ENCODE results near the gene PHF8. TPM values are rescaled to one million over a fixed set of nuclear protein-coding genes. Genes with fewer than 3 reads are reported as not detected.

The PHF8 gene
- total RNA-seq, 1 experiment from 2014 or later: 15.0 TPM

- Histone ChIP-seq H3K4me3 (no peak overlapping the region), H3K4me1 (replicated peaks) (no peaks in the 10 kb centered on the region), H3K9me3 (replicated peaks) (no peaks in the 10 kb centered on the region), H3K27me3 (replicated peaks) (no peaks in the 10 kb centered on the region), H3K36me3 (no peaks in the 10 kb centered on the region), H3K27ac (no peak overlapping the region)
- DNase-seq (ENCODE audit: low read depth in 1 of 2, low spot score in 2 of 2): no peak
Measured at GRCh38 chrX:53990171-53990570, 54.1 kb downstream of the PHF8 start.

DNA sequence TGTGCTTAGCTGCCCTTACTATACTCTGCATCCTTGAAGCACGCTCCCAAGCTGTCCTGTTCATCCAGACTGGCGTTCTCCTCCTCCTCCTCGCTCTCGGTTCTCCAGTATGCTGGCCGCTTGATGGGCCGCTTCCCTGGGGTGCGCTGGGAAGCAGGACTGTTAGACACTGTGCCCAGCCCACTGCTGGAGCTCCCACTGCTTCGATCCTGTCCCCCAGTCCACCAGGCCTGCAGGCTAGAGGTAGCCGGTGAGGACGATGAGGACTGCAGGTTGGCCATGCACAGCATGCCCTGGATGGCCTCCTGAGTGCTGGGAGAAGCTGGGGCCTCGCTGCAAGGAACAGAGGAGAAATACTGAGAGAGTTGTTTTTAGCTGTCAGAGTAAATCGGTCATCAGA, 59.4 kb downstream of the PHF8 start:
- Histone ChIP-seq H3K4me3 (no peak overlapping the region), H3K27me3 (replicated peaks) (no peaks in the 10 kb centered on the region)
- DNase-seq (ENCODE audit: low read depth in 1 of 2, low spot score in 2 of 2): no peak

GRCh38 chrX:53974529-53974928, 69.7 kb downstream of the PHF8 start:
- H3K9me3 ChIP-seq (replicated peaks): no peaks in the 10 kb centered on the region
- H3K27me3 ChIP-seq (replicated peaks): no peaks in the 10 kb centered on the region
- H3K27ac ChIP-seq: no peak overlapping the region
- no peaks in the 10 kb centered on the region for H3K4me1 ChIP-seq (replicated peaks)
- no peak overlapping the region for H3K4me3 ChIP-seq
- no peak for DNase-seq (ENCODE audit: low read depth in 1 of 2, low spot score in 2 of 2)
- no peaks in the 10 kb centered on the region for H3K36me3 ChIP-seq

More for the DNA sequence above, 59.4 kb downstream of the PHF8 start:
- H3K27ac ChIP-seq: no peak overlapping the region
- no peaks in the 10 kb centered on the region for H3K9me3 ChIP-seq (replicated peaks)
- H3K4me1 ChIP-seq (replicated peaks): no peaks in the 10 kb centered on the region
- no peaks in the 10 kb centered on the region for H3K36me3 ChIP-seq

GRCh38 chrX:53969540-53969939, 74.7 kb downstream of the PHF8 start:
- no peaks in the 10 kb centered on the region for H3K9me3 ChIP-seq (replicated peaks)
- H3K27me3 ChIP-seq (replicated peaks): no peaks in the 10 kb centered on the region
- no peak overlapping the region for H3K4me3 ChIP-seq
- no peak overlapping the region for H3K27ac ChIP-seq
- H3K36me3 ChIP-seq: no peaks in the 10 kb centered on the region
- no peak for DNase-seq (ENCODE audit: low read depth in 1 of 2, low spot score in 2 of 2)
- no peaks in the 10 kb centered on the region for H3K4me1 ChIP-seq (replicated peaks)

DNA sequence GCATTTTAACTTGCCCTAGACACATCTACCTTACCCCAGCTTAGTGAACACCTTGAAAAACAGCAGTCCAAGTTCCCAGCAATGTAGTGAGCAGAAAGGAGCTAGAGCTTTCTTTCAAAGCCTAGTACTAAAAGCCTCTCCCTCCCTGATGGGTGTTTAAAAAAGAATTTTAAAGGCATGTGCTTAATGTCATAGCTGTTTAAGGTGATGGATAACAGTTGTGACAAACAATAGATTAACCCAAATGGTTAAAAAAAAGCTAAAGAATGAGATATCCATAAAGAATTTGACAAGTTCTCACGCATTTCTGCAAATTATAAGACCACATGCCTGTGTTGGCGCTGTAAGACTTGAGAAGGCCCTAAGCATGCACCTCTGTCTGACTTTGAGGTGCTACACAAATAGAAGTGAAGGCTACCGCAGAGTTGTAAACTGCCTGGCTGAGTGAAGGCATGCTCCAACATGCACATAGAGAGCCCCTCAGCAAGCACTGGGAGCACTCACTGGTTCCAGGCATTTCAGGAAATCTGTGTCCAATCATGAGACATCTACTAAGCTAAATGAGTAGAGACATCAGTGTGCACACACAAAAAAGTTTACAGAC, 94.0 kb downstream of the PHF8 start:
- Histone ChIP-seq H3K27me3 (replicated peaks) (no peaks in the 10 kb centered on the region), H3K4me1 (replicated peaks) (no peaks in the 10 kb centered on the region), H3K4me3 (no peak overlapping the region), H3K27ac (no peak overlapping the region), H3K36me3 (no peaks in the 10 kb centered on the region), H3K9me3 (replicated peaks) (no peaks in the 10 kb centered on the region)
- DNase-seq (ENCODE audit: low read depth in 1 of 2, low spot score in 2 of 2): no peak

DNA sequence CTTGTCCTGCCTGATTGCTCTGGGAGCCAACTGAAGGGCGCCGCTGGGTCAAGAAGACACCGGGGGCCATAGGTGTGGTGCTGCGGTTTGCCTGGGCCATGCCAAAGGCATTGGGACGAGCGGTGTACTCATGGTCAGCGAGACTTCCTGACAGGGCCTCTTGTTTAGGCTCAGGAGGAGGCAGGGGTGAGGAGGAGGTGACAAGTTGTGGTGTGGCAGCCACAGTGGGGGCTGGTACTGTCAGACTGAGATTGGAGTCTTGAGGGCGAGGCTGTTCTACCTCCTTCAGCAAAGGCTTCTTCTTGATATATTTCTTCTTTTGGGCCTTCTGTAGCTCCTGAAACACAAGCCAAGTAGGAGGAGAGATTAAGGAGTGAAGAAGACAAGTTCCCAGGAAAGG, 104.1 kb downstream of the PHF8 start:
- H3K36me3 ChIP-seq: no peaks in the 10 kb centered on the region
- H3K9me3 ChIP-seq (replicated peaks): no peaks in the 10 kb centered on the region
- H3K27me3 ChIP-seq (replicated peaks): no peaks in the 10 kb centered on the region

GRCh38 chrX:53939127-53939526, 105.1 kb downstream of the PHF8 start:
- no peaks in the 10 kb centered on the region for H3K27me3 ChIP-seq (replicated peaks)
- H3K36me3 ChIP-seq: no peaks in the 10 kb centered on the region
- no peaks in the 10 kb centered on the region for H3K9me3 ChIP-seq (replicated peaks)
- no peak overlapping the region for H3K27ac ChIP-seq
- DNase-seq (ENCODE audit: low read depth in 1 of 2, low spot score in 2 of 2): no peak
- H3K4me1 ChIP-seq (replicated peaks): no peaks in the 10 kb centered on the region
- no peak overlapping the region for H3K4me3 ChIP-seq

More for the DNA sequence above, 104.1 kb downstream of the PHF8 start:
- Histone ChIP-seq H3K4me3 (no peak overlapping the region), H3K4me1 (replicated peaks) (no peaks in the 10 kb centered on the region), H3K27ac (no peak overlapping the region)
- DNase-seq (ENCODE audit: low read depth in 1 of 2, low spot score in 2 of 2): no peak

- Histone ChIP-seq H3K4me3 (no peak overlapping the region), H3K36me3 (no peaks in the 10 kb centered on the region), H3K9me3 (replicated peaks) (no peaks in the 10 kb centered on the region), H3K4me1 (replicated peaks) (no peaks in the 10 kb centered on the region), H3K27me3 (replicated peaks) (no peaks in the 10 kb centered on the region), H3K27ac (no peak overlapping the region)
- no peak for DNase-seq (ENCODE audit: low read depth in 1 of 2, low spot score in 2 of 2)
Measured at GRCh38 chrX:53930515-53931380, 113.5 kb downstream of the PHF8 start.

DNA sequence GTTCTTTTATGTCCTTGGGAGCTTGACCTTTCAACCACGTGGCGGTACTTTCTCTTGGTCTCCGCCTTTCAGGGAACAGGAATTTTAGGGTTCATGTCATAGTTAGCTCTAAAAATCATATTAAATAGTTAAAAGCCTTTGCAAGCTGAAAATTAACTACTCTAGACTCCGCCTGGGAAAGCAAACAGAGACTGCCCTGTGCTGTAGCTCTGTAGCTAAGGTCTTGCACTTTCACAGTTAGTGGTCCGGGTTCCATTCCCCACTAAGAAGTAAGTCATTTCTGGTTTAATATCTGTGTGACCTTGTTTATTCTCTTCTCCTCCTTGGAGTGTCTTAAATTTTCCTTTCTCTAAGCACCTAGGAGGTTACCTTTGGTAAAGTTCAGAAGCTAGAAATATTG, 118.2 kb downstream of the PHF8 start:
- DNase-seq (ENCODE audit: low read depth in 1 of 2, low spot score in 2 of 2): no peak
- Histone ChIP-seq H3K4me1 (replicated peaks) (no peaks in the 10 kb centered on the region), H3K27ac (no peak overlapping the region), H3K36me3 (no peaks in the 10 kb centered on the region), H3K9me3 (replicated peaks) (no peaks in the 10 kb centered on the region), H3K4me3 (no peak overlapping the region), H3K27me3 (replicated peaks) (no peaks in the 10 kb centered on the region)

- DNase-seq (ENCODE audit: low read depth in 1 of 2, low spot score in 2 of 2): no peak
- Histone ChIP-seq H3K4me3 (no peak overlapping the region), H3K27ac (no peak overlapping the region), H3K36me3 (no peaks in the 10 kb centered on the region), H3K9me3 (replicated peaks) (no peaks in the 10 kb centered on the region), H3K4me1 (replicated peaks) (no peaks in the 10 kb centered on the region), H3K27me3 (replicated peaks) (no peaks in the 10 kb centered on the region)
Measured at GRCh38 chrX:53918702-53919101, 125.6 kb downstream of the PHF8 start.

- DNase-seq (ENCODE audit: low read depth in 1 of 2, low spot score in 2 of 2): no peak
- no peaks in the 10 kb centered on the region for H3K9me3 ChIP-seq (replicated peaks)
- H3K4me1 ChIP-seq (replicated peaks): no peaks in the 10 kb centered on the region
- no peaks in the 10 kb centered on the region for H3K27me3 ChIP-seq (replicated peaks)
- no peak overlapping the region for H3K4me3 ChIP-seq
- H3K27ac ChIP-seq: no peak overlapping the region
- no peaks in the 10 kb centered on the region for H3K36me3 ChIP-seq
Measured at GRCh38 chrX:53900623-53901022, 143.7 kb downstream of the PHF8 start.

DNA sequence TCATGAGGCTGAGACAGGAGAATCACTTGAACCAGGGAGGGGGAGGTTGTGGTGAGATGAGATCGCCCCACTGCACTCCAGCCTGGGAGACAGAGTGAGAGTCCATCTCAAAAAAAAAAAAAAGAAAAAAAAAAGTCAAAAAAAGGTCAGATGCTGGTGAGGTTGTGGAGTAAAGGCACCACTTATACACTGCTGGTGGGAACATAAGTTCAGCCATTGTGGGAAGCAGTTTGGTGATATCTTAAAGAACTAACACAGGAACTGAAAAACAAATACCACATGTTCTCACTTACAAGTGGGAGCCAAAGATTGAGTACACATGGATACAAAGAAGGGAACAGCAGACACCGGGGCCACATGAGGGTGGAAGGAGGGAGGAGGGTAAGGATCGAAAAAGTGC, 149.0 kb downstream of the PHF8 start:
- no peaks in the 10 kb centered on the region for H3K9me3 ChIP-seq (replicated peaks)
- H3K36me3 ChIP-seq: no peaks in the 10 kb centered on the region
- no peaks in the 10 kb centered on the region for H3K27me3 ChIP-seq (replicated peaks)
- no peak overlapping the region for H3K27ac ChIP-seq
- DNase-seq (ENCODE audit: low read depth in 1 of 2, low spot score in 2 of 2): no peak
- H3K4me1 ChIP-seq (replicated peaks): no peaks in the 10 kb centered on the region
- no peak overlapping the region for H3K4me3 ChIP-seq

Data from SJSA1 (cell line).